ENCODE measurements around the gene GEMIN7. TPM values are rescaled to one million over a fixed set of nuclear protein-coding genes. Genes with fewer than 3 reads are reported as not detected.

The GEMIN7 gene
- total RNA-seq, 1 donor from 2014 or later: 30.8 TPM

GRCh38 chr19:45094137-45094536, 15.1 kb downstream of the GEMIN7 start:
- Mint-ChIP-seq H3K9me3 (ENCODE audit: unreplicated experiment) (no peaks in the 10 kb centered on the region), H3K36me3 (ENCODE audit: low read depth, unreplicated experiment) (peaks cover 30% of the 10 kb centered on the region), H3K27me3 (ENCODE audit: unreplicated experiment) (peaks cover 21% of the 10 kb centered on the region), H3K27ac (ENCODE audit: unreplicated experiment) (peak overlapping the region; percentile 62), H3K4me1 (ENCODE audit: unreplicated experiment) (peaks cover 39% of the 10 kb centered on the region), H3K4me3 (ENCODE audit: unreplicated experiment) (peak overlapping the region; percentile 97)
- no peak for DNase-seq (ENCODE audit: low spot score)
- TF ChIP-seq, protein P1, sequence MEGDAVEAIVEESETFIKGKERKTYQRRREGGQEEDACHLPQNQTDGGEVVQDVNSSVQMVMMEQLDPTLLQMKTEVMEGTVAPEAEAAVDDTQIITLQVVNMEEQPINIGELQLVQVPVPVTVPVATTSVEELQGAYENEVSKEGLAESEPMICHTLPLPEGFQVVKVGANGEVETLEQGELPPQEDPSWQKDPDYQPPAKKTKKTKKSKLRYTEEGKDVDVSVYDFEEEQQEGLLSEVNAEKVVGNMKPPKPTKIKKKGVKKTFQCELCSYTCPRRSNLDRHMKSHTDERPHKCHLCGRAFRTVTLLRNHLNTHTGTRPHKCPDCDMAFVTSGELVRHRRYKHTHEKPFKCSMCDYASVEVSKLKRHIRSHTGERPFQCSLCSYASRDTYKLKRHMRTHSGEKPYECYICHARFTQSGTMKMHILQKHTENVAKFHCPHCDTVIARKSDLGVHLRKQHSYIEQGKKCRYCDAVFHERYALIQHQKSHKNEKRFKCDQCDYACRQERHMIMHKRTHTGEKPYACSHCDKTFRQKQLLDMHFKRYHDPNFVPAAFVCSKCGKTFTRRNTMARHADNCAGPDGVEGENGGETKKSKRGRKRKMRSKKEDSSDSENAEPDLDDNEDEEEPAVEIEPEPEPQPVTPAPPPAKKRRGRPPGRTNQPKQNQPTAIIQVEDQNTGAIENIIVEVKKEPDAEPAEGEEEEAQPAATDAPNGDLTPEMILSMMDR (IDR thresholded peaks at IDR 0.05; ENCODE audit: unreplicated experiment): no peak

DNA sequence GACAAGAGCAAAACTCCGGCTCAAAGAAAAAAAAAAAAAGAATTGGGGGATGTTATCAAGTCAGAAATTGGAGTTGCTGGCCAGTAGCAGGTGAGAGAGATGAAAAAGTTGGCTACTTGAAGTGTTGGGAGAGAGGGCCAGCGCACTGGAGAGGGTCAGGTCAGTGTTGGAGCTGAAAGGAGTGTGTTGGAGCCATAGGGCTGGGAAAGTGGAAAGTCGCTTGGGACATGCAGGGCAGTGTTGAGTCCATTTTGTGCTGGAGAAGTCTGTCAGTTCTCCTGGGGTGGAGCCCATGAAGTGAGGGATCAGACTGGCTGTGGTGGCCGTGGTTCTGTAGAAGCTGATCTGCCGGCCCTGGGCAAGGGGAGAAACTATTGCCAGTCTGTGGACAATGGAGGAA, 15.6 kb downstream of the GEMIN7 start:
- H3K36me3 Mint-ChIP-seq (ENCODE audit: low read depth, unreplicated experiment): peaks cover 30% of the 10 kb centered on the region
- TF ChIP-seq, protein P1 (IDR thresholded peaks at IDR 0.05; ENCODE audit: unreplicated experiment): no peak
- H3K27me3 Mint-ChIP-seq (ENCODE audit: unreplicated experiment): peaks cover 22% of the 10 kb centered on the region
- H3K4me3 Mint-ChIP-seq (ENCODE audit: unreplicated experiment): peak overlapping the region; percentile 97
- H3K4me1 Mint-ChIP-seq (ENCODE audit: unreplicated experiment): peaks cover 40% of the 10 kb centered on the region
- no peak for DNase-seq (ENCODE audit: low spot score)
- peak overlapping the region; percentile 90 for H3K27ac Mint-ChIP-seq (ENCODE audit: unreplicated experiment)
- H3K9me3 Mint-ChIP-seq (ENCODE audit: unreplicated experiment): no peaks in the 10 kb centered on the region

DNA sequence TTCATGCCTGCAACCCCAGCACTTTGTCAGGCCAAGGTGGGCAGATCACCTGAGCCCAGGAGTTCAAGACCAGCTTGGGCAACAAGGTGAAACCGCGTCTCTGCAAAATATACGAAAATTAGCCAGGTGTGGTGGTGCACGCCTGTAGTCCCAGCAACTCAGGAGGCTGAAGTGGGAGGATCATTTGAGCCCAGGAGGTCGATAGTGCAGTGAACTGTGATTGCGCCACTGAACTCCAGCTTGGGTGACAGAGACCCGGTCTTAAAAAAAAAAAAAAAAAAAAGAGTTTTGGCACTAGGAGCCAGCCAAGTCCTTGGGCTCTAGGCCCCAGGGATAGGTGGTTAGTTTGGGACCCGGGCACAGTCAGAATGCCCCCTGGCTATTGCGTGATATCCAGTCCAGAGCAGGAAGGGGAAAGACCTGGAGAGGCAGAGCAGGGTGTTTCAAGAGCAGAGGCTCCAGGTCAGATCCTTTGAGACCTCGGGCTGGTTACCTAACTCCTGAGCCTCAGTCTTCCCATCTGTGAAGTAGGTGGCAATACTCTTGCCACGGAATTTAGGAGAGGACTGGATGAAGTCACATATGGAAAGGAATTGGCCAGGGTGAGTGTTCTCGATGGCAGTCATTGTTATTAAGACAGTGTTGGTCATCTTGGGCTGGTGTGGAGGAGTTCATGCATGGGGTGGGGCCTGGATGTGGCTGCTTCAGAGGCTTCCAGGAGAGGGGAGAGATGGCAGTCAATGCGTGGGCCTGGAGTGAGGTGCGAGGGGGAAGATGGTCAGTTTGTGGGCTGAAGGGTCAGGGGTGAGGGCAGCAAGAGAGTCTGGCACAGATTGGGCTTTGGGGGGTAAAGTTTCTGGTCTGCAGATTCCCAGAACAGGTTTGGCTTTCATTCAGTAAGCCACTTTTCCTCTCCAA, 16.7 kb downstream of the GEMIN7 start:
- H3K27ac Mint-ChIP-seq (ENCODE audit: unreplicated experiment): peak overlapping the region; percentile 70
- no peak for DNase-seq (ENCODE audit: low spot score)
- H3K36me3 Mint-ChIP-seq (ENCODE audit: low read depth, unreplicated experiment): peaks cover 28% of the 10 kb centered on the region
- H3K4me3 Mint-ChIP-seq (ENCODE audit: unreplicated experiment): peak overlapping the region; percentile 58
- H3K9me3 Mint-ChIP-seq (ENCODE audit: unreplicated experiment): no peaks in the 10 kb centered on the region
- TF ChIP-seq, protein P1 (IDR thresholded peaks at IDR 0.05; ENCODE audit: unreplicated experiment): no peak
- H3K4me1 Mint-ChIP-seq (ENCODE audit: unreplicated experiment): peaks cover 40% of the 10 kb centered on the region
- H3K27me3 Mint-ChIP-seq (ENCODE audit: unreplicated experiment): peaks cover 23% of the 10 kb centered on the region

- H3K27ac Mint-ChIP-seq (ENCODE audit: unreplicated experiment): peak overlapping the region; percentile 70
- H3K36me3 Mint-ChIP-seq (ENCODE audit: low read depth, unreplicated experiment): peaks cover 27% of the 10 kb centered on the region
- TF ChIP-seq, protein P1 (IDR thresholded peaks at IDR 0.05; ENCODE audit: unreplicated experiment): no peak
- no peaks in the 10 kb centered on the region for H3K9me3 Mint-ChIP-seq (ENCODE audit: unreplicated experiment)
- DNase-seq (ENCODE audit: low spot score): no peak
- H3K27me3 Mint-ChIP-seq (ENCODE audit: unreplicated experiment): peaks cover 23% of the 10 kb centered on the region
- H3K4me1 Mint-ChIP-seq (ENCODE audit: unreplicated experiment): peaks cover 37% of the 10 kb centered on the region
- H3K4me3 Mint-ChIP-seq (ENCODE audit: unreplicated experiment): peak overlapping the region; percentile 56
Observed at GRCh38 chr19:45096700-45097099, 17.6 kb downstream of the GEMIN7 start.

GRCh38 chr19:45097450-45097775, 18.4 kb downstream of the GEMIN7 start:
- Mint-ChIP-seq H3K36me3 (ENCODE audit: low read depth, unreplicated experiment) (peaks cover 24% of the 10 kb centered on the region), H3K27me3 (ENCODE audit: unreplicated experiment) (peaks cover 19% of the 10 kb centered on the region), H3K9me3 (ENCODE audit: unreplicated experiment) (no peaks in the 10 kb centered on the region), H3K4me1 (ENCODE audit: unreplicated experiment) (peaks cover 37% of the 10 kb centered on the region), H3K27ac (ENCODE audit: unreplicated experiment) (peak overlapping the region; percentile 18), H3K4me3 (ENCODE audit: unreplicated experiment) (no peak overlapping the region)
- DNase-seq (ENCODE audit: low spot score): no peak
- TF ChIP-seq, protein P1 (IDR thresholded peaks at IDR 0.05; ENCODE audit: unreplicated experiment): no peak
